Heart left ventricle (tissue), 16 donors: ENCODE results near the gene HPSE2. TPM values are rescaled to one million over a fixed set of nuclear protein-coding genes. Genes with fewer than 3 reads are reported as not detected.
A peak's percentile ranks its signal among the peaks of the same experiment; 100 is the strongest.

Experiments
- ATAC-seq, 4 donors: fragments of 200-7000 bp; cut with Tn5 transposase; one replicate each; pipeline ENCODE4 v1.9.1; 2020 to 2022; ENCODE audit warnings: moderate library complexity in 4 of 4, mild to moderate bottlenecking in 3 of 4, moderate number of reproducible peaks in 1 of 4
- DNase-seq, 5 donors: peaks; one replicate each; pipeline ENCODE4 v3.0.0-alpha.2; 2020
- H3K27ac ChIP-seq, 12 donors: fragments of 200-600 bp; sonication (generic) in 4 of 12; one replicate each; pipeline versions ENCODE4 v1.5.0 to v1.8.0; 2016 to 2022; ENCODE audit warnings: mild to moderate bottlenecking in 2 of 12
- H3K27me3 ChIP-seq, 9 donors: fragments of 200-600 bp; sonication (generic) in 2 of 9; one replicate each; pipeline versions ENCODE4 v1.5.1 to v1.8.0; 2016 to 2022; ENCODE audit warnings: mild to moderate bottlenecking in 3 of 9
- H3K36me3 ChIP-seq, 9 donors: fragments of 200-600 bp; sonication (generic) in 2 of 9; one replicate each; pipeline versions ENCODE4 v1.5.0 to v1.8.0; 2018 to 2022; ENCODE audit warnings: mild to moderate bottlenecking in 2 of 9
- H3K4me1 ChIP-seq, 12 donors: fragments of 200-600 bp; sonication (generic) in 4 of 12; one replicate each; pipeline versions ENCODE4 v1.5.0 to v1.8.0; 2016 to 2022; ENCODE audit warnings: mild to moderate bottlenecking in 3 of 12
- H3K4me3 ChIP-seq, 12 donors: fragments of 200-600 bp; sonication (generic) in 4 of 12; one replicate each; pipeline versions ENCODE4 v1.5.0 to v1.8.0; 2017 to 2022; ENCODE audit warnings: mild to moderate bottlenecking in 9 of 12, moderate library complexity in 4 of 12
- H3K9me3 ChIP-seq, 12 donors: fragments of 200-600 bp; sonication (generic) in 4 of 12; one replicate each; pipeline versions ENCODE4 v1.5.0 to v1.8.0; 2016 to 2022; ENCODE audit warnings: mild to moderate bottlenecking in 1 of 12
- POLR2A ChIP-seq, 2 donors: fragments of 450-650 bp; IDR thresholded peaks; one replicate each; pipeline ENCODE4 v1.6.1; 2017; ENCODE audit warnings: antibody characterized with exemption in 2 of 2, mild to moderate bottlenecking in 2 of 2, moderate library complexity in 2 of 2
- WGBS, 4 donors: extraction: QIAGEN DNeasy Blood & Tissue Kit in 2 of 4; methylation state at CpG; one replicate each; pipeline versions ENCODE4 v1.1.5 to v1.1.7; 2013 to 2018; 5-methylcytosine and 5-hydroxymethylcytosine counted together
- intact Hi-C, 10 donors: fragments of 100-400 bp; cut with DNase I; formaldehyde crosslinking; loops; one replicate each; pipeline versions ENCODE4 v1.11.1 to v1.14.2; 2022
- polyA plus RNA-seq, 2 donors: library from polyadenylated mRNA; stranded (reverse); fragments of 200-250 nt; gene quantifications; one replicate each; pipeline ENCODE4 v1.2.3, GENCODE V29; 2013
- total RNA-seq, 9 donors: library from RNA; depleted of rRNA in 2 of 9; stranded (reverse); fragments of >200 nt in 2 of 9; fragmentation: NEBNext Ultra II Directional in 3 of 9; extraction: Animal tissue kit (Norgen Biotek cat#: 25700) in 3 of 9; gene quantifications; one replicate each; pipeline versions ENCODE4 v1.1.0 to v1.2.4, GENCODE V29; 2016 to 2023
- TF ChIP-seq, protein P1 (sequence below), 12 donors: fragments of 200-600 bp; sonication (generic) in 4 of 12; IDR thresholded peaks; one replicate each; pipeline versions ENCODE4 v1.5.0 to v1.8.0; 2018 to 2022; ENCODE audit warnings: antibody characterized with exemption in 12 of 12, mild to moderate bottlenecking in 5 of 12
- donor health status: ischemic (EF 13 %, LVEDD 7.1; RV severe dilation, severe dysfunction).
- donor health status: healthy with polysubstance abuse.
- donor health status: DM: no; HTN: yes; CAD: no.
- donor health status: DM: no; HTN: no; CAD: no.
- donor health status: ischemic (EF 25% LVEDD 6.9; RV normal size, moderate dysfunction).
- donor health status: ischemic (EF 25% LVEDD 5.7; RV mildly dilated, moderate dysfunction).
- donor health status: healthy.
- donor health status: DM: yes; HTN: yes; CAD: no.
- donor health status: ischemic (EF 35%, LVEDD 5.7; RV mildly dilated, moderate dysfunction).
- donor health status: nonischemic (EF 11% LVEDD 7.7; RV severe dilation, severe dysfunction).
- donor health status: DM: yes; HTN: yes; CAD: no.
- donor health status: PGD.
- donor health status: ischemic (EF 29% LVEDD 5.4; RV normal size, mild dysfunction).
- donor health status: nonischemic (EF 23%, LVEDD 6.1; RV moderate dilation, normal function).

Gene HPSE2
- total and polyA plus RNA-seq, 11 donors: 0.06 to 0.18 (median 0.12) TPM; not detected in 3

- Histone ChIP-seq H3K36me3 (no peaks in the 10 kb centered on the region), H3K9me3 (no peaks in the 10 kb centered on the region), H3K4me1 (no peaks in the 10 kb centered on the region), H3K4me3 (no peak overlapping the region), H3K27ac (no peak overlapping the region), H3K27me3 (no peaks in the 10 kb centered on the region)
- DNase-seq (no peak), ATAC-seq (no peak)
- WGBS, 4 donors: 55 to 66% (median 61%) methylated on average over 2 of the region's 2 CpGs
- intact Hi-C loops: no loop called here
- no peak for TF ChIP-seq POLR2A (IDR thresholded peaks at IDR 0.05)
- TF ChIP-seq, protein P1, sequence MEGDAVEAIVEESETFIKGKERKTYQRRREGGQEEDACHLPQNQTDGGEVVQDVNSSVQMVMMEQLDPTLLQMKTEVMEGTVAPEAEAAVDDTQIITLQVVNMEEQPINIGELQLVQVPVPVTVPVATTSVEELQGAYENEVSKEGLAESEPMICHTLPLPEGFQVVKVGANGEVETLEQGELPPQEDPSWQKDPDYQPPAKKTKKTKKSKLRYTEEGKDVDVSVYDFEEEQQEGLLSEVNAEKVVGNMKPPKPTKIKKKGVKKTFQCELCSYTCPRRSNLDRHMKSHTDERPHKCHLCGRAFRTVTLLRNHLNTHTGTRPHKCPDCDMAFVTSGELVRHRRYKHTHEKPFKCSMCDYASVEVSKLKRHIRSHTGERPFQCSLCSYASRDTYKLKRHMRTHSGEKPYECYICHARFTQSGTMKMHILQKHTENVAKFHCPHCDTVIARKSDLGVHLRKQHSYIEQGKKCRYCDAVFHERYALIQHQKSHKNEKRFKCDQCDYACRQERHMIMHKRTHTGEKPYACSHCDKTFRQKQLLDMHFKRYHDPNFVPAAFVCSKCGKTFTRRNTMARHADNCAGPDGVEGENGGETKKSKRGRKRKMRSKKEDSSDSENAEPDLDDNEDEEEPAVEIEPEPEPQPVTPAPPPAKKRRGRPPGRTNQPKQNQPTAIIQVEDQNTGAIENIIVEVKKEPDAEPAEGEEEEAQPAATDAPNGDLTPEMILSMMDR (IDR thresholded peaks at IDR 0.05): no peak
These were observed 427.3 kb downstream of the HPSE2 start for GRCh38 chr10:98808282-98808892.

DNA sequence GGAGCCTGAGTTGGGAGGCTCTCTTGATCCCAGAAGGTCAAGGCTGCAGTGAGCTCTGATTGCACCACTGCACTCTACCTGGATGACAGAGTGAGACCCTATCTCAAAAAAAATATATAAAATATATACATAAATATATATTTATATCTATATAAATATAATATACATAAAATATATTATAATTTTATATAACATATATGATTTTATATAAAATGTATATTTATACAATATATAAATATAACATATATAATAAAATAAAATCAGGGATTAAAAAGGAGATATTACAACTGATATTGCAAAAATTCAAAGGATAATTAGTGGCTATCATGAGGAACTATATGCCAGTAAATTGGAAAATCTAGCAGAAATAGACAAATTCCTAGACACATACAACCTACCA is 435.4 kb downstream of the HPSE2 start:
- no peaks in the 10 kb centered on the region for H3K4me1 ChIP-seq

GRCh38 chr10:98795467-98795866 is 440.2 kb downstream of the HPSE2 start:
- Histone ChIP-seq H3K27ac (no peak overlapping the region), H3K9me3 (peaks cover 0 to 13% (median 0%) of the 10 kb centered on the region in 12 donors), H3K4me1 (no peaks in the 10 kb centered on the region), H3K4me3 (no peak overlapping the region), H3K36me3 (no peaks in the 10 kb centered on the region), H3K27me3 (no peaks in the 10 kb centered on the region)
- DNase-seq (no peak), ATAC-seq (no peak)
- no peak for TF ChIP-seq POLR2A (IDR thresholded peaks at IDR 0.05)
- TF ChIP-seq, protein P1 (IDR thresholded peaks at IDR 0.05): no peak
- WGBS, 4 donors: 86 to 100% (median 95%) methylated on average over 2 of the region's 2 CpGs
- intact Hi-C loops: no loop called here

More for the DNA sequence above, 435.4 kb downstream of the HPSE2 start:
- DNase-seq (no peak), ATAC-seq (no peak)
- Histone ChIP-seq H3K27ac (no peak overlapping the region), H3K4me3 (no peak overlapping the region), H3K27me3 (no peaks in the 10 kb centered on the region), H3K36me3 (no peaks in the 10 kb centered on the region), H3K9me3 (peaks cover 0 to 28% (median 3%) of the 10 kb centered on the region in 12 donors)
- TF ChIP-seq, protein P1 (IDR thresholded peaks at IDR 0.05): no peak
- no peak for TF ChIP-seq POLR2A (IDR thresholded peaks at IDR 0.05)
- intact Hi-C loops: no loop called here

DNA sequence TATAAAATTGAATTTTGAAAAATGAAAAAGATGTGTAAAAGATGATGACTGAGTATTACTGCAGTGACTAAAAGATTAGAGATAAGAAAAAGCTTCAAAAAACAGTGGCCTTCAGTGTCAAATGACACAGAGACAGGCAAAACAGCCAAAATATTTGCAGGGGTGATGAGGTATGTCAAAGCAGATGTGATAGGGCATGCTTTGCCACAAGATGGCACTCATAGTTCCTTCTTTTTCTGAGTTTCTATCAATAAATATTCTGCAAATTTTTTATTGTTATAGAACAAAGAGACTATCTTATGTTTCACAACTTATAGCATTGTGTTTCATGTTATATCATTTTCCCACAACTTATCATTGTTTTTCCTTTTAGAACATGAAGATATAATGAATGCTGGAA is 444.8 kb downstream of the HPSE2 start:
- H3K36me3 ChIP-seq: no peaks in the 10 kb centered on the region

More for the DNA sequence above, 444.8 kb downstream of the HPSE2 start:
- H3K4me1 ChIP-seq: no peaks in the 10 kb centered on the region
- H3K27me3 ChIP-seq: no peaks in the 10 kb centered on the region
- H3K27ac ChIP-seq: no peak overlapping the region
- H3K4me3 ChIP-seq: no peak overlapping the region
- DNase-seq: no peak
- TF ChIP-seq, protein P1 (IDR thresholded peaks at IDR 0.05): peak in 3 of 12 donors; percentile 23 to 28 (median 24)
- TF ChIP-seq POLR2A (IDR thresholded peaks at IDR 0.05): no peak
- no peak for ATAC-seq
- intact Hi-C loops: no loop called here
- no peaks in the 10 kb centered on the region for H3K9me3 ChIP-seq
